Measurements from ENCODE around the gene CTU2.

GRCh38 chr16:88732961-88733294 is 26.6 kb downstream of the CTU2 start:
- TF ChIP-seq CTCF (IDR thresholded peaks at IDR 0.05) (no peak), POLR2AphosphoS5 (IDR thresholded peaks at IDR 0.05) (no peak)

Measured in transverse colon (tissue), 4 donors.